GM15510 (cell line): Measurements from ENCODE around the gene DAGLA.

Experiments used
- POLR2A ChIP-seq: IDR thresholded peaks from 3 replicates; pipeline ENCODE4 v1.6.1; 2011; ENCODE audit warnings: borderline replicate concordance; ENCODE audit not compliant: insufficient read length; ENCODE audit errors: extremely low read depth

DAGLA gene

DNA sequence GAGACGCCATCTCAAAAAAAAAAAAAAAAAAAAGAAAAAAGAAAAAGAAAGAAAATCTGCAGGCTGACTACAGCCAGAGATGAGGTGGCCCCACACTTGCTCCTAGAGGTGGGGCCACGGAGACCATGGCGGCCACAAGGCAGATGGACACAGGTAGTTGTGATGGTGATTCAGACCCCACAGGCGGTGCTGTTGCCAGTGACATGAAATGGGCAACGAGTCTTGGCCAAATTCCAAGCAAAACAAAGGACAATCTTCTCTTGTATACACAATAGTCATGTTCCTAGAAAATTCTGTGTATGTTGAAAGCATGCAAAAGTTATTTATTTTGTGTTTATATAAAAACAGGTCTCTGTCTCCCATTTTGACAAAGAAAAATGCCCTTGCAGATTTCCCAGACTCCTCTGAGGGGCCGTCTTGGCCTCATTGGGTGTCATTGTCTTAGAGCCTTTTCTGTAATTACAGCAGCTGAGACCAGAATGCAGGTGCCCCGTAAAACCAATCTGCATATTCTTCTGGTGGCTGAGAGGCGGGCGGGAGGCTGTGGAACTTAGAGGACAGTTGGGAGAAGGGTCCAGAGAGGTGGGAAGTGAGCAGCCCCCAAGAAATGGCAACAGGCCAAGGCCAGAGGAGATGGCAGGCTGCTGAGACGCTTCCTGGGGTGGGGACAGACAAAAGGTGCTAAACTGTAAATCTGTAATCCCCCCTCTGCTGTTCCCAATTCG lies 22.5 kb upstream of the DAGLA start:
- TF ChIP-seq POLR2A = no peak

DNA sequence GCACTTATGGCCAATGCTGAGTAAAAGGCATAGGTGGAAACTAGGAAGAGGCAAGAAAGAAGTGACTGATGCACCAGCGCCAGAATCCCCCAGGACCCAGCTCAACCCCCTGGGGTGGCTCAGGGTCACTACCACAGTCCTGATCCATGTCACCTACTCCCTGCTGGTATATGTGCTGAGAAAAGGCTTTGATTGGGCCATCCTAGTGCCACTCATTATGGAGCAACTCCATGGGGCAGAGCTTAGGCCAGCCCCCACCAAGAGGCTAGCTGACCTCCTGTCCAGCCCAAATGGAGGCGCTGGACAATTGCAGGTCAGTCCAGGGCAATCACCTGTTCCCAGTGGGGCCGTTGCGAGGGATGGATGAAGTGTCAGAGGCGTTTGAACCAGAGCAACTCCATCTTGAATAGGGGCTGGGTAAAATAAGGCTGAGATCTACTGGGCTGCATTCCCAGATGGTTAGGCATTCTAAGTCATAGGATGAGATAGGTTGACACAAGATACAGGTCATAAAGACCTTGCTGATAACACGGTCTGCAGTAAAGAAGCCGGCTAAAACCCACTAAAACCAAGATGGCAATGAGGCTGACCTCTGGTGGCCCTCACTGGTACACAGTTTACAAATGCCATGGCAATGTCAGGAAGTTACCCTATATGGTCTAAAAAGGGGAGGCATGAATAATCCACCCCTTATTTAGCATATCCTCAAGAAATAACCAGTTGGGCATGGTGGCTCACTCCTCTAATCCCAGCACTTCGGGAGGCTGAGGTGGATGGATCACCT lies 20.6 kb upstream of the DAGLA start:
- TF ChIP-seq POLR2A = no peak

DNA sequence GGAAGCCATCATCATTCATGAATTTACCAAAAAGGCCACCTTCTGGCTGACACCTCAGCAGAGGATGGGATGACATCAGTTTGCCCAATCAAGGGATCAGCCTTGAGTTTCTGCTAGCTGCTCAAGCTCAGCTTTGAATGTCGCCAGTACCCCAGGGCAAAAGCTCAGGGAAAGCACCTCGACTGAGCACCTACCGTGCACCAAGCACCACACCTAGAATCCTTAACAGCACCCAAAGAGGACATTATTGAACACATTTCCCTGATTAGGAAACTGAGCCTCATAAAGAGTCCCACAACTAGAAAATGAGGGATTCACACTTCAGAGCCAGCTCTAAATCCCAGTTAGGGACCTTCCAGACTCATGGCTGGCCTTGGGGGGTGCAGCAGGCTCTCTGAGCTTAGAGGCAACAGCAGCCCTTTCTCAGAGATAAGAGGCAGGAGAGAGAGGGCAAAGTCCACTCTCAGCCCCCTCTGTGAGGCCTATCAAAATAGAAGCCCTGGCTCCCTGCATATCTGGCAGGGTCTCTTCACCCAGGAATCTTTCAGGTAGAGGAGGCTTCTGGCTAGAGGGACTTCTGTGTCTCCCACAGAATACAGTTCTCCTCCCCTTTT lies 13.4 kb upstream of the DAGLA start:
- no peak for TF ChIP-seq POLR2A

DNA sequence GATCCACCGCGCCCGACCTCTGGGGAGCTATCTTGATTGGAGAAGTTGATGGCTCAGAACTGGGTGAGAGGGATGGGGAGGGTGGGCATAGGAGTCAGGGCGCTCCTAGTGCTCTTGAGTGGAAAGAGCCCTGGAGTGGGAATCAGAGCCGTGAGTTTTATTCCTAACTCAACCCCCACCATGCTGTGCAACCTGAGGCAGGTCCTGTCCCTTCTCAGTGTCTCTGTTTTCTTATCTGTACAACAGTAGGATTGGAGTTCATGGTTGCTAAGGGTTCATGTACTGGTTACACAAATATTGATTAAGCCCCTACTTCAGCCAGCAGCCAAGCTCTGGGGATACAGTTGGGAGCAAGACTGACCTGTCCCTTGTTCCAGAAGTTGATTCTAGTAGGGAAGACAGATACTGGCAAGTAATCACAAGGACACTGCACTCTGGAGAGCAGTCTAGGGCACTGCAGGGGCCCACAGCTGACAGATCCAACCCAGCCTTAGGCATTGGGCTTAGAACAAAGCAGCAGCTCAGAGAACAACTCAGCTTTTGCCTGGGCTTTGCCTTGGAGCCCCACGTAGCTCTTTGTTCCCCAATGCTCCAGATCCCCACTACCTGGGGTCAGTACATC lies 12.4 kb upstream of the DAGLA start:
- TF ChIP-seq POLR2A = no peak

DNA sequence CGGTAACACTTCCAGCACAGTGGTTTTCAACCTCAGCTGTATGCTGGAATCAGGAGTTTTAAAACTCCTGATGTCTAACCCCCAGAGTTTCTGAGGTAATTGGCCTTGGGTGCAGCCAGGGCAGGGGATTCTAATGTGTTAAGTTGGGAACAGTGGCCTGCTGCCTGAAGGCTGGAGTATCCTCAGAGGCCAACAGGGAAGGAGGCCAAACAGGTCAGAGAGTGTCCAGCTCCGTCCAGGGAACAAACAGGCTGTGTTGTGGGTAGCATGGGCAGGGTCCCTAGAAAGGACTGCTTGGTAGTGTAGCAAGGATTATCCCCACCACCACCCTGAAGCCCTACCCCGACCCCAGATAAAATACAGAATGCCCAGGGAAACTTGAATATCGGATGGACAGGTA lies 10.8 kb upstream of the DAGLA start:
- TF ChIP-seq POLR2A = no peak

DNA sequence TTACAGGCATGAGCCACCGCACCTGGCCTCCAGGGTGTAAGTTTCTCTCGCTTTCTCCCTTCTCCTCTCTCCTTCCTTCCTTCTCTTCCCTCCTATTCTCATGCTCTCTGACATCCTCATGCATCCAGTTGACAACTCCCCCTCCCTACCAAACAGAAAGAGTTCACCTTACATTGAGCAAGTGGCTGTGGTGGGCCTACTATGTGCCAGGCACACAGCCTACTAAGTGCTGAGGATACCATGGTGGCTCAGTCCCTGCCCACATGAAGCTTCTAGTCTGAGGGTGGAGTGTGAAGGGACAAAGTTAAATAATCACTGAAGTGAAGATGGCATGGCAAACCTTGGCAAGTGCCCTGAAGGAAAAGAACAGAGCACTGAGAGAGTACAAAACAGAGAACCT lies 9.6 kb upstream of the DAGLA start:
- no peak for TF ChIP-seq POLR2A

DNA sequence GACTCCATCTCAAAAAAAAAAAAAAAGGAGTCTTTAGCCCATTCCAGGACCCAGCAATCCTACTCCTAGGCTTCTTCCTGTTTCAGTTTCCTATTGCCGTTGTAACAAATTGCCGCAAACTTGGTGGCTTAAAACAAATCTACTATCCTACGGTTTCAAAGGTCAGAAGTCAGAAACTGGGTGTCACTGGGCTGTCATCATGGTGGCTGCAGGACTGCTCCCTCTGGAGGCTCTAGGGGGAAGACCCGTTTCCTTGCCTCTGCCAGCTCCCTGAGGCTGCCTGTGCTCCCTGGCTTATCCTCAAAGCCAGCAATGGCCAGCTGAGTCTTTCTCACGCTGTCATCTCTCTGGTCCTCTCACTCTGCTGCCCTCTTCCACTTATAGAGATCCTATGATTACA lies 8.7 kb upstream of the DAGLA start:
- TF ChIP-seq POLR2A = no peak

DNA sequence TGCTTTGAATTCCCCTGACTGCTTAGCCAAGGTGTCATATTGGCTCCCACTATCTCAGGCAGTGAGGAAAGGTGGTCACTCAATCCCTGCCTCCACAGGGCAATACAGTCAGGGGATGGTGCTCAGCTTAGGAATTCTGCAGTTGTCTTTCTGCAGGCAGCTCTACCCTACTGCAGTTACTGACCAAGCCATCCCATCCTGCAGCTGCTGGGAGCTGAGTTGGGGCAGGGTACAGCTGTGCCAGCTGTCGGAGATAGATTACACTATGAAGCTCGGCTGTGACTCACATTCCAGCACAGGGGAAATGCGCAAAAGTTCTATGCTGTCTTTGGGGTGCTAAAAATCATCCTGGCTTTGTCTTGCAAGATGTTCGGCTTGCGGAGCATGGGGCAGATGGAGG lies 4.4 kb upstream of the DAGLA start:
- TF ChIP-seq POLR2A = no peak

DNA sequence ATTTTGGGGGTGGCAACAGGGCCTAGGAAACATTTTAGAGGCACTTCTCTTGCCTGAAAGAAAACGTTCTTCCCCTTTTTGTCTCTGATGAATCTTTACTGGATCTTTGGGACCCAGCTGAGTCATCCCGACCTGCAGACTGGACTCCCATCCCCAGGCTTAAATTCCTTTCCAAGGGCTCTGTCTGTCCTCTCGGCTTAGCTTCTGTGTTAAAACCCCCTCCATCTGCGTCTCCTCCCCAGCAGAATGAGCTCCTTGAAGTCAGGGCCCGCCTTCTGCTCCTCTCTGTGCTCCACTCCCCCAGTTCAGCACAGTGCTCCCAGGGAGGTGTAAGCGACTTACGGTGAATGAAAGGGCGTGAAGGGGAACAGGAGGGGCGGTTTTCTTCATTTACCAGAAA lies 895 bp upstream of the DAGLA start:
- no peak for TF ChIP-seq POLR2A

DNA sequence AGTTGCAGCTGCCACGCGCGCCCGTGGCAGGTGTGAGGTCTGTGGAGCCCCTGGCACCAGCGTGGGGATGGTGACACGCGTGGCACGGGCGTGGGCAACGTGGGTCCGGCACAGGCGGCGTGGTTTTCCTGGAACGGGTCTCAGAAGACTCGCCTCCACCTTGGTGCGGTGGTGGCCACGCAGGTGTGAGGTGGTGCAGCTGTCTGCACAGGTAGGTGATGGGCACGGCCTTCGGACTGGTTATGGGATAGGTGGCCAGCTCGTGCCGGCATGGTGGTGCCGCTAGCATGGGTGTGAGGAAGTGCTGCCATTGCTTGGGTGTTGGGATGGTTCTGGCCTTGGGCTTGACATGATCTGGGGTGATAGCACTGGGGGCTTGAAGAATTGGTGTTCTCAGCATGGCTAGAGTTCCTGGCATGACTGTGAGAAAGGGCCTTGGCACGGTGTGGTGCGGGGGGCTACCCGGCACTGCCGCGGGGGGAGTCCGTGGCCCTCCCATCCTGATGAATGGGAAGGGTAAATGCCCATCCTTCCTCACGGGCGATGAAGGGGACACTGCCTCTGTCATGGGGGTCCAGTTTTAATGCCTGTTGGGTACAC lies 531 bp downstream of the DAGLA start:
- TF ChIP-seq POLR2A = no peak

DNA sequence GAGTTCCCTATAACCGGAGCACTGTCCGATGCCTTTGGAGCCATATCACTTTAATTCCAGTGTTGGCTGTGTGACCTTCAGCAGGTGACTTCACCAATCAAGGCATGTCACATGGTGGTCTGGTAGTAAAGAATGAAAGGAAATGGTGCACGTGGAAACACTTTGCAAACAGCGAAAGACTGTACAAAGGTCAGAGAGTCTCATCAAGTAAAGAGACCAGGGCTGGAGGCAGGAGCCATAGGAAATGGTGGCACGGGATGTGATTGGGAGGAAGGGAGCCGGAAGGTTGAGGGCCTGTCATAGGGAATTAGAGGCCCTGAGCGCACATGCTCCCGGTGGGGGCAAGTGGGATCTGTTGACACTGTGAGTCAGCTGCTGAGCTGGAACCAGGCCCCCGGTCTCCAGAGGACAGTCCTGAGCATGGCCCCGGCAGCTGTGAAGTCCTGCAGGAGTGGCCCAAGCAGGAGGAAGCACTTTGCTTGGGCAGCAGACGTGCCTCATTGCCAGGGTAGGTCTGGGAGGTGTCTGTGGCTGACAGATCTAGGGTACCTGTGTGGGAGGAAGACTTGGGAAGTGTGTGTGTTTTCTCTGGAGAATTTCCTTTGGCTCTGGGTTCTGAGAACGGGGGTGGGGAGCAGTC lies 2.0 kb downstream of the DAGLA start:
- TF ChIP-seq POLR2A = no peak

DNA sequence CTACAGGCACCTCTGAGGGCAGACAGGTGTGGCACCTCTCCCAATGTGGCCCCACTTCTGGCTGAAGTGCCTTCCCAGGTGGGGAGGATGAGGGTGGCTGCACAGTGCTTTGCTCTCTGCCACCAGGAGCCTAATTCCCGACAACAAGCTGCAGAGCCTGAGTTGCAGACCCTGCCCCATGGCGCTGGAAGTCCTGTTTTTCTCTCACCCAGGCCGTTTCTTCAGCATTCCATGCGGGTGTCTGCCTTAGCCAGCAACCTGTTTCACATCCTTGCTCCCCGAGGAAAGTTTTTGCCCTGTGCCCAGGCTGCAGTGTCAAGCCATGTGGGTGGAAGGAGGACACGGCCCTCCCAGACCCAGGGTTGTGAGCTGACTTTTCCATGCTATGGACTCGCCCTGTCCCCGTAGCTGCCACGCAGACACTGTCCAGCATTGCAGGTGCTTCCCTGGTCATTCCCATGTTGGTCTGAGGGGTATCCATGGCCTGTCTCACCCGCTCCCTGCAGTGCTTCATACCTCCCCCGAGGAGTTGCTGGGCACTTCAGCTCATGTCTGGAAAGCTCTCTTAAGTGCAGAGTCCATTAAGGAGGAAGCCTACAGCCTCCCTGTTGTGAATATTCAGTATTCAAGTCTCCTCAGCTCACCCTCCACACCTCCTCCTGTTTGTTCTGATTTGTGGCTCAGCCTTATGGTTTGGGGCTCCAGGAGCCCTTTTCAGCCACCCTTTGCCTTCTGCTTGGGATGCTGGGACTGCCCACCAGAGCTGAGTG lies 2.9 kb downstream of the DAGLA start:
- TF ChIP-seq POLR2A = no peak

DNA sequence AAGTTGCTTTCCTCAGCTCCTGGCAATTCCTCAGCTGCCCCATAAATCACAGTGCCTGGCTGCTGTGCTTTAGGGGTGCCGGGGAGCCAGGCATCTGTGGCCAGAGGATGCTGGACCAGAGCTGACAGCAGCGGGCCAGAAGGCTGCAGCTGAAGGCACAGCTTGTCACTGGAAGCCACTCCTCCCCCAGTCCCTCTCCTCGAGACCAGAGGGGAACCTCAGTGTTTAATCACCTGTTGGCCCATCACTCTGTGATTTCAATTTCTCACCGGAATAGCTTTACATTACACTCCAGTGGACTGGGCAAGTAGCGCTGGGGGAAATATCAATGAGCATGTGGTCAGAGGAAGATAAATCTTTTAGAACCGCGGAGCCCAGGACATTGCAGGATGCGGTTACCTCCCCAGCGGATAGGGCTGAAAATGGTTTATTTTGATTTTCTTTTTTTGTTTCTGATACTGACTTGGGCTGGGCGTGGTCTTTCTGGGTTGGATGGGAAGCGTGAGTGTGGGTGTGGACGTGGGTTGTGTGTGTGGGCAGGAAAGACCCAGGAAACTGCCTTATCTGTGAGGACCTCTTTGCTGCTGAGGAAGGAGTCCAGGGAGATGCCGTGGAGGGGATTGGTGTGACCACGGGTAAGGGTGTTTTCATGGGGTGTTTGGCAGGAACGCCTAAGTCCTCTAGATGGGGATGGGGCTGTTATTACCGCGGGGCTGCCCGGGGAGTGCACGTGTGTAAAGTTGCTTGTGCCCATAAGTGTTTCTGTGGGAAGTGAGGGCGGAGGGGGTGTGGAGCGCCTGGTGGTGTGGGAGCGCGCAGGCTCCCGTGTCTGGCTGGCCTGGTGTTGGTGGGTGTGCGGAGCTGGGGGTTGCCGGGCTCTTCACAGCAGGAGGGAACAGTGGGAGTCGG lies 4.0 kb downstream of the DAGLA start:
- TF ChIP-seq POLR2A = no peak
